Measurements from ENCODE around the gene TIPARP.
"Not testable (repeated sequence)": the region's sequence is repeated elsewhere in the genome, so short reads cannot be mapped to it uniquely, and the experiment has no call there.

The TIPARP gene

GRCh38 chr3:156677536-156677935 is 3.1 kb downstream of the TIPARP start:
- DNase-seq (ENCODE audit: low spot score) = no peak

- no peak for DNase-seq (ENCODE audit: low spot score)
Measured at GRCh38 chr3:156678197-156678596, 3.8 kb downstream of the TIPARP start.

GRCh38 chr3:156680243-156680914 is 6.0 kb downstream of the TIPARP start:
- no peak for DNase-seq (ENCODE audit: low spot score)

DNA sequence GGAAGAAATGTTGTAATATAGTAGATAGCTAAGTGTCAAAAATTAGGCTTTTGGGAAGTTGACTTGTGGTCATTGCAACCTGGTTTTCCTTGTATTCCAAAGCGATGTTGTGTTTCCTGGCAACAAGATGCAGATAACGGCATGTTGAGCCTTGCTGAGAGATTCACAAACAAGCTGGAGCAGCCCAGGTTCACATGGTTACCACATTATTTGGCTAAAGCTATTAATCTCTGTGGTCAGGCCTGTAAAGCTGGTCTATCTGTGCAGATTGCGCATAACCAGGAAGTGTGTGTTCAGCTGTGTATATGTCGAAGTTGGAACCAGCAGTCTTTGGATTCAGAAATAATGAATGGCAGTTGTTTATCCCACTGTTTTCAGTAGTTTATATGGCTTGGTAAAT is 6.6 kb downstream of the TIPARP start:
- peak; percentile 16 for DNase-seq (ENCODE audit: low spot score)

DNA sequence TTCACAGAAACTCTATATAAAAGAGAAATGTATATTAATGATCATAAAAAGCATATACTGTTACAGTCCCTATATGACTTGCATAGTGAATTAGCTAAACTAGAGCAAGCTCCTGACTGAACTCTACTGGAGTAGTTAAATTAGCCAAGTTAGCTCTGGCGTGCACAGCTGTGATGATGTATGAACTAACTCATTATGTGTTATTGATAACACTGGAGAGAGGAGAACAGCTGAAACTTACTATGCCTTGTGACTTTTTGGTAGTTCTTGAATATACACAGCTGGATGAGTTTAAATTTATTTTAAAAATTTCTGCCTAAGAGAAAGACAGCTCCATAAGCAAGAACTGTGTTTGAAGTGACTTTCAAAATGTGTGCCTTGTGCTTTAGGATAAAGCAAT is 8.1 kb downstream of the TIPARP start:
- no peak for DNase-seq (ENCODE audit: low spot score)

DNA sequence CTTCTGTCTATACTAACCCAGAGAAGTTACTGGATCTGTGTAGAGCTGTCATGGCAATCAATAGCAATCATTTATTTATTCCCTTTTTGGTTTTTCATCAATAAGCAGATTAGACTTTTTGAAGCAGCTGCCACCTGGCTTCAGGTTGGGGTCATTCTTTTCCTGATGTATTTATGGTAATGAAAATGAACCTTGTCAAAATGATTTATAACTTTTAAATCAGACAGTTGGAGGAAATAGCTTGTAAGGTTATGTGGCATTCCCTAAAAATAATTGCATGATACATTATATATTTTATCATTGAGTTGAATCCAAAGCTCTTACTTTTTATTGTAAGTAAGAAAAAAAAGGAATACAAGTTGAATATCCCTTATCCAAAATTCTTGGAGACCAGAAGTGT is 8.6 kb downstream of the TIPARP start:
- DNase-seq (ENCODE audit: low spot score) = no peak

- DNase-seq (ENCODE audit: low spot score) = no peak
Measured at GRCh38 chr3:156685198-156685597, 10.8 kb downstream of the TIPARP start.

GRCh38 chr3:156685752-156686151 is 11.4 kb downstream of the TIPARP start:
- DNase-seq (ENCODE audit: low spot score) = no peak

DNA sequence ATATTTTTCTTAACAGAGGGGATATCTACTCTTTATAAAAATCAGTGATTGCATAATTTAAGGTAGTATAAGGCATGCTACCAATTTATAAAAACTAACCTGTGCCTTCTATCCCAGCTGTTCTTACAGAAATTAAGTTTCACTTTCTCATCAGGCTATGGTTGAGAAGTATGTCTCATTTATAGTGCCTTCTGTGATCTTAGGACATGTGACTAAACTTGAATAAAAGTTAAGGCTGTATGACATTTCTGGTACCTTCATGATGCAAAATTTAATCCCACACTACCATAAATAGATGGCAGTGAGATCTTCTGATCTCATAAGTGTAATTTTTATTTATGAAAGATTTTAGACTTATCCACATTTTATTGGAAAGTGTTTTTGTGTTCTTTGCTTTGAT is 12.6 kb downstream of the TIPARP start:
- DNase-seq (ENCODE audit: low spot score) = no peak

GRCh38 chr3:156688632-156689452 is 14.5 kb downstream of the TIPARP start:
- DNase-seq (ENCODE audit: low spot score) = no peak

DNA sequence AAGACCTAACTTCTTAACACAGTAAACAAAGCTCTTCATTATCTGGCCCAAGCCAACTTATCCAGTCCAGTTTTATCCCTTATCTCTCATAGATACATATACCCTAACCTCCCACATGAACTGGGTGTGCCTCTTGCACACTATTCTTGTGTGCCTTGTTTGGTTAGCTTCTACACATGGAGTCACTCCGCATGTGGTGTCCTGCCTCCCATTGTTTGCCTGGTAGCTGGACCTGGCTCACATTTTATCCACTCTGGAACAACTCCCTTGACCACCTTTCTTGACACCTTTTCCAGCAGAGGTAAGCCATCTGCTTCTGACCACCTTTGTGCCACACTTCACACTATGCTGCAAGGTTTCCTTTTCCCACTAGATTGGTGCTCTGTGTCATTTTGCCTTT is 15.2 kb downstream of the TIPARP start:
- DNase-seq (ENCODE audit: low spot score) = no peak

DNA sequence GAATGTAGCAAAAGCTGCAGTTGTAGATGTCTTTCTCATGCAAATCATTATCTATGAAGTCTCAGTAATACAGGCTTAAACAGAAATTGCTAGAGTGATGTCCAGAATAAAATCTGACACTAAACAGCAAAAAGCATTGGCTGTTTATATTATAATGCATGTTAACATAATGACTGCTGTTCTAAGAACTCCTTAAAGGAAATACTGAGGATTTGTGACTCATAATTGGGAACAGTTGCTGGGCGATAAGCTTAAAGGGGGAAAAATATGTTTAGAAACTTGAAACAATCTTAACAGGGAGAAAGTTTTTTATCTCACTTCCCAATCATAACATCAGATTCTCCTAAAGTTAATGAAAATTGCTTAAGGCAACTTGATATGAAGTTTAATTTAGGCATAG is 17.5 kb downstream of the TIPARP start:
- DNase-seq (ENCODE audit: low spot score) = no peak

GRCh38 chr3:156693166-156693565 is 18.8 kb downstream of the TIPARP start:
- no peak for DNase-seq (ENCODE audit: low spot score)

- DNase-seq (ENCODE audit: low spot score) = no peak
Measured at GRCh38 chr3:156694536-156694935, 20.1 kb downstream of the TIPARP start.

DNA sequence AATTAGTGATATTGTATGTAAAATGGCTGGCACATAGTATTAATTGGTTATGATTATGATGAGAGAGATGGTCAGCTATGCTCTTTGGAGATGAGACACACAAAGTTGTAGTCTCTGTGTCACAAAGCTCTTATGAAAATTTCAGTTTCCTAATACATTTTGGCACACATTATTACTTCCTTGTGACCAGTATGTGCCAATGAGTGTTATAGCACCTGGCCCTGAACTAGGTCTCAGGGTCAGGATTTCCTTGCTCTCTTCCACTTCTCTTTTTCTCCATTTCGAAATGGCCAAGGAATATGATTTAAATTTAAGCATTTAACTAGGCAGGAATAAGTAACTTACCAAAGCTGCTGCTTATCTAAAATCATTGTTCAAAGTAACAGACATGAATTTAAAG is 28.0 kb downstream of the TIPARP start:
- no peak for DNase-seq (ENCODE audit: low spot score)

DNA sequence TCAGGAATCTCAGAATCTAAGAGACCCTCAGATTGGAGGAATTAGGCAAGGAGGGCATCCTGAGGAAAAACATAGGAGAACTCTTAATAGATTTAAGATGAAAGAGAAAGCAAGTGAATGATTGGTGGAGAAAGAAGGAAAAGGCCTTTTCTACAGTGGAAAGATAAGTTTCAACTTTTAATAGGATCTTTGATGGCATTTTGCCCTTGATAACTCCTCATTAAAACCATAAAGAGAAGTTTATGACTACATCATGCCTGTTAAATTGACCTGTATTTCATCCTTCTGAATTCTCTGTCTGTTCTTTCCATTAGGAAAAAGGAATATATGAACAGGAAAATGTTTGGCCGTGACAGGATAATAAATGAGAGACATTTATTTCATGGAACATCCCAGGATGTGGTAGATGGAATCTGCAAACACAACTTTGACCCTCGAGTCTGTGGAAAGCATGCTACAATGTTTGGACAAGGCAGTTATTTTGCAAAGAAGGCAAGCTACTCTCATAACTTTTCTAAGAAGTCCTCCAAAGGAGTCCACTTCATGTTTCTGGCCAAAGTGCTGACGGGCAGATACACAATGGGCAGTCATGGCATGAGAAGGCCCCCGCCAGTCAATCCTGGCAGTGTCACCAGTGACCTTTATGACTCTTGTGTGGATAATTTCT is 30.1 kb downstream of the TIPARP start:
- DNase-seq (ENCODE audit: low spot score) = no peak

DNA sequence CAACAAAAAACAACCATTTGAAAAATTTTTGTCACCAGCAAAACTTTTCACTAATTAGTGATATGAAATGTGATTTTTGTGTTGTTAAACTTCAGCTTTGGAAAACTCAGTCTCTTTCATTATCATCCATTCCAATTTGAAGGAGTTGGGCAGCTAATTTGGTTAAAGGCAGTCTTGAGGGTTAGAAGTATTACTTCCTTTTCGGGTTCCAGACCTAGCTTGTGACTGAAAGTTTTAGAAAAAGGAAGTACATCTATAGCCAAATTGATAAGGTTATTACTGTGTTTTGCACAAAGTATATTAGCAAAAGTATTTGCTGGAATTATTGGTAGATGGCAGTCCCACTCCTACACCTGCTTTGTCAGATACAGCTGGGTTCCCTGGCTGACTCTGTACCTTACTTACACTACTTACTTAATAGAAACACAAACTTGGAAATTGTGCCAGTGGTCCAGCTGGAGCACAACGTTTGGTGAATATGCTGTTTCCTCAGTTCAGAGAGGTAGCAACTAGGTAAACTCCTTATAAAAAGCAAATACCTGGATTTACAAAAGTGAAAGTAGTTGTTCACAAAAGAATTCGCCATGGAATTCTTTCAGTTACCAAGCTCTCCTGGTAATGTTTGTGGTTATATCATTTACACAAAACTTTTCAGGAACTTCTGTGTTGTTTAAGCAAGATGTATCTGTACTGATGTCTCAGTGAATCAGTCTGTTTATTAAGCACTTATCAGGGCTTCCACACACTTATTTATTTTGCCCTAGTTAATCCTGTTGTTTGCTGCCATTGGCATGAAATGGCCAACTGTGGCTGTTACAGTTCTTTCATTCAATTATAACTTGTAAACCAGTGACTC is 31.6 kb downstream of the TIPARP start:
- DNase-seq (ENCODE audit: low spot score) = peak; percentile 29

DNA sequence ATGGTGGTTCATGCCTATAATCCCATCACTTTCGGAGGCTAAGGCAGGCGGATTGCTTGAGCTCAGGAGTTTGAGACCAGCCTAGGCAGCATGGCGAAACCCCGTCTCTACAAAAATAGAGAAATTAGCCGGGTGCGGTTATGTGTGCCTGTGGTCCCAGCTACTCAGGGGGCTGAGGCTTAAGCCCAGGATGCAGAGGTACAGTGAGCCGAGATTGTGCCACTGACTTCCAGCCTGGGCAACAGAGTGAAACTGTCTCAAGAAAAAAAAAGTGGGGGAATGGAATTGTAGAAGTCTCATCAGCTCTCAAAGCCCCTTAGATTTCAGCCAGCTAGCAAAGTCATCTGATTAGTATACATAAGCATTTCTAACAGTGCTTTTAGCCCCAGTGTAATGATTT is 33.2 kb downstream of the TIPARP start:
- DNase-seq (ENCODE audit: low spot score) = no peak

DNA sequence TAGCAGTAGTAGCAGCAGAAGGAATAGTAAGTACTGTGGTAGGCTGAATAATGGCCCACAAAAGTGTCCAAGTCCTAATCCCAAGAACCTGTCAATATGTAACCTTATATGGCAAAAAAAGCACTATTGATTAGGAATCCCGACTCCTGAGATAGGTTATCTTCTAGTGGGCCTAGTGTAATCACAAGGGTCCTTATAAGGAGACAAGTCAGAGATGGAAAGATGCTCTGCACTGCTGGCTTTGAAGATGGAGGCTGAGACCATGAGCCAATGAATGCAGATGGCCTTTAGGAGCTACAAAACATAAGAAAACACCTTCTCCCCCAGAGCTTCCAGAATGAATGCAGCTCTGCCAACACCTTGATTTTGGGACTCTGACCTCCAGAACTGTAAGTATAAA is 36.0 kb downstream of the TIPARP start:
- DNase-seq (ENCODE audit: low spot score) = no peak

DNA sequence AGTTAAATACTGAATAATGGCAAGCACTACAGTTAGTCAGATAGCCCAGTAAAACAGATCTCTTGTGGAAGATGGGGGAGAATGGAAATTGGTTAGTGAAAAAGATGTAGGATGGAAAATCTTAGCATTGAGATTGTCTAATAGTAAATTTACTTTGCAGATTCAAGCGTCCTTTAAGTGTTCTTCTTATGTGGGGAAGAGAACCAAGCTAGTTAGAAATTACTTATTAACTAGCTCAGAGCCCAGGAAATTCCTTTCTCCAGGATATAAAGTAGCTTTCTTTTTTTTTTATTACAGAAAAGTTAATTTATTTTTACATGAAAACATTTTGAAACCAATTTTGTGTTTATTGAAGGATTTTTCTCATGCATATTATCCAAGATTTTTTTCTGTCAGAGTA is 36.7 kb downstream of the TIPARP start:
- no peak for DNase-seq (ENCODE audit: low spot score)

- DNase-seq (ENCODE audit: low spot score) = not testable (repeated sequence)
Measured at GRCh38 chr3:156711944-156712343, 37.6 kb downstream of the TIPARP start.
